Uterus (tissue), 2 donors: ENCODE measurements around the gene GAREM1.

Source experiments
- POLR2A ChIP-seq, 2 donors: fragments of 450-650 bp; IDR thresholded peaks; one replicate each; pipeline ENCODE4 v1.6.1; 2016; ENCODE audit warnings: antibody characterized with exemption in 2 of 2, mild to moderate bottlenecking in 1 of 2, moderate library complexity in 1 of 2
- TF ChIP-seq, protein P1 (sequence below), 4 experiments: fragments of 200-600 bp in 2 of 4; fragments of 450-650 bp in 2 of 4; sonication (generic) in 2 of 4; IDR thresholded peaks; one replicate each; pipeline ENCODE4 v1.5.1; 2016 to 2019; ENCODE audit warnings: antibody characterized with exemption in 4 of 4, mild to moderate bottlenecking in 2 of 4, moderate library complexity in 1 of 4

DNA sequence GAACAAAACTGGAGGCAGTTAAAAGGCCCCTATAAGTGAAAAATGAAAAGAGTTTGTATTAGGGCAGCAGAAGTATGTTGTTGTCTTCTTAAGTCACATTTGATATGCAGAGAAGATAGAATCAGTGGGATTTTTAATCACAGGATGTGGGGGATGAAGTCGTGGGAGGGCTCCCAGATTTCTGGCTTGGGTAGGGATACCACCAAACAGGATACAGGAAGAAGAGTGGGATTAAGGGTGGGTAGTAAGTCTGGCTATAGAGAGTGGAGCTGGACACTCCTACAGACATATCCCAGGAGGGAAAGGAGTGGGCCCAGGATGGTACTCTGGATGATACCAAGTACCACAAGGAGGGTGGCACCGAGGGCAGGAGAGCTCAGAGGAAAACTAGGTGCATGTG, 99.3 kb downstream of the GAREM1 start:
- TF ChIP-seq, protein P1, sequence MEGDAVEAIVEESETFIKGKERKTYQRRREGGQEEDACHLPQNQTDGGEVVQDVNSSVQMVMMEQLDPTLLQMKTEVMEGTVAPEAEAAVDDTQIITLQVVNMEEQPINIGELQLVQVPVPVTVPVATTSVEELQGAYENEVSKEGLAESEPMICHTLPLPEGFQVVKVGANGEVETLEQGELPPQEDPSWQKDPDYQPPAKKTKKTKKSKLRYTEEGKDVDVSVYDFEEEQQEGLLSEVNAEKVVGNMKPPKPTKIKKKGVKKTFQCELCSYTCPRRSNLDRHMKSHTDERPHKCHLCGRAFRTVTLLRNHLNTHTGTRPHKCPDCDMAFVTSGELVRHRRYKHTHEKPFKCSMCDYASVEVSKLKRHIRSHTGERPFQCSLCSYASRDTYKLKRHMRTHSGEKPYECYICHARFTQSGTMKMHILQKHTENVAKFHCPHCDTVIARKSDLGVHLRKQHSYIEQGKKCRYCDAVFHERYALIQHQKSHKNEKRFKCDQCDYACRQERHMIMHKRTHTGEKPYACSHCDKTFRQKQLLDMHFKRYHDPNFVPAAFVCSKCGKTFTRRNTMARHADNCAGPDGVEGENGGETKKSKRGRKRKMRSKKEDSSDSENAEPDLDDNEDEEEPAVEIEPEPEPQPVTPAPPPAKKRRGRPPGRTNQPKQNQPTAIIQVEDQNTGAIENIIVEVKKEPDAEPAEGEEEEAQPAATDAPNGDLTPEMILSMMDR (IDR thresholded peaks at IDR 0.05): no peak
- no peak for TF ChIP-seq POLR2A (IDR thresholded peaks at IDR 0.05)
